Psoas muscle (tissue), 8 donors: Measurements from ENCODE around the gene RNF180. TPM values are rescaled to one million over a fixed set of nuclear protein-coding genes. Genes with fewer than 3 reads are reported as not detected.

Source experiments
- ATAC-seq, 4 donors: fragments of 200-7000 bp; cut with Tn5 transposase; one replicate each; pipeline ENCODE4 v1.9.1; 2020; ENCODE audit warnings: moderate library complexity in 3 of 4, mild to moderate bottlenecking in 2 of 4
- DNase-seq, 2 donors: peaks; one replicate each; pipeline ENCODE4 v3.0.0-alpha.2; 2020
- H3K27ac ChIP-seq: fragments of 200-600 bp; one replicate; pipeline ENCODE4 v1.8.0; 2022
- H3K27me3 ChIP-seq, 3 donors: fragments of 200-600 bp in 1 of 3; one replicate each; pipeline versions ENCODE4 v1.6.1 to v1.8.0; 2013 to 2022; ENCODE audit warnings: low read length in 2 of 3, mild to moderate bottlenecking in 2 of 3, moderate library complexity in 1 of 3; ENCODE audit not compliant: insufficient read depth in 3 of 3
- H3K36me3 ChIP-seq, 2 donors: fragments of 200-600 bp in 1 of 2; one replicate each; pipeline versions ENCODE4 v1.6.1 to v1.8.0; 2013 to 2022; ENCODE audit warnings: low read depth in 1 of 2, mild to moderate bottlenecking in 1 of 2, moderate library complexity in 1 of 2; ENCODE audit not compliant: insufficient read depth in 1 of 2
- H3K4me1 ChIP-seq: fragments of 200-600 bp; one replicate; pipeline ENCODE4 v1.8.0; 2022
- H3K4me3 ChIP-seq: fragments of 200-600 bp; one replicate; pipeline ENCODE4 v1.8.0; 2022; ENCODE audit warnings: mild to moderate bottlenecking
- H3K9me3 ChIP-seq: fragments of 200-600 bp; one replicate; pipeline ENCODE4 v1.8.0; 2022
- WGBS, 3 donors: extraction: QIAGEN DNeasy Blood & Tissue Kit; methylation state at CpG; one replicate each; pipeline versions ENCODE4 v1.1.6 to v1.1.7; 2013; 5-methylcytosine and 5-hydroxymethylcytosine counted together
- intact Hi-C, 2 donors: fragments of 100-400 bp; cut with DNase I; formaldehyde crosslinking; loops; one replicate each; pipeline versions ENCODE4 v1.11.0 to v1.14.2; 2022
- polyA plus RNA-seq, 3 donors: library from polyadenylated mRNA; stranded (reverse); fragments of 200-250 nt; gene quantifications; one replicate each; pipeline ENCODE4 v1.2.3, GENCODE V29; 2013
- total RNA-seq, 4 donors: library from RNA; stranded (reverse); fragmentation: NEBNext Ultra II Directional in 2 of 4; extraction: Animal tissue kit (Norgen Biotek cat#: 25700) in 2 of 4; gene quantifications; one replicate each; pipeline versions ENCODE4 v1.2.1 to v1.2.4, GENCODE V29; 2021 to 2023
- TF ChIP-seq, protein P1 (sequence below): fragments of 200-600 bp; IDR thresholded peaks from one replicate; pipeline ENCODE4 v1.8.0; 2022; ENCODE audit warnings: antibody characterized with exemption
- donor health status: healthy with polysubstance abuse.
- donor health status: DM: no; HTN: no; CAD: no; lungs with moderate emphysema.
- donor health status: Bipolar disorder and iron deficiency.
- donor health status: healthy.
- donor health status: DM: yes; HTN: yes; CAD: no.
- donor health status: DM: no; HTN: no; CAD: no.
- donor health status: DM: no; HTN: no; CAD: no.
- donor health status: DM: yes; HTN: yes; CAD: no.

RNF180 gene
- total and polyA plus RNA-seq, 7 donors = 0.21 to 8.9 (median 4.6) TPM

DNA sequence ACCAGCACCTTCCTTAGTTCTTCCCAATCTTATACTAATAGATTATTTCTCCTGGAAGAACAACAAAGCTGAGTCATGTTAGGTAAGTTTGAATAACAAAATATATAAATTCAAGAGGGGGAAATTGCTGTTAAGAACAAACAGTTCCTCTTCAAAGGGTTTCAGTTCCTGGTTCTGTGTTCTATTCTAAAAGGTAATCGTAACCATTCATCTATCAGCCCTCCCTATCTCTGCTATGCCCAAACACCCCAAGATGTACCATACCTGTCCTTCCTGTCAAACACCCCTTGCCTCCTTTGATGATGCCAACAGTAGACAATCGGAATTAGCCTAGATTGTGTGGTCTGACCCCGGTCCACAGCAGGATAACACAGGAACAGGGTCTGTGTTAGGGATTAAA lies 4.2 kb upstream of the RNF180 start:
- TF ChIP-seq, protein P1, sequence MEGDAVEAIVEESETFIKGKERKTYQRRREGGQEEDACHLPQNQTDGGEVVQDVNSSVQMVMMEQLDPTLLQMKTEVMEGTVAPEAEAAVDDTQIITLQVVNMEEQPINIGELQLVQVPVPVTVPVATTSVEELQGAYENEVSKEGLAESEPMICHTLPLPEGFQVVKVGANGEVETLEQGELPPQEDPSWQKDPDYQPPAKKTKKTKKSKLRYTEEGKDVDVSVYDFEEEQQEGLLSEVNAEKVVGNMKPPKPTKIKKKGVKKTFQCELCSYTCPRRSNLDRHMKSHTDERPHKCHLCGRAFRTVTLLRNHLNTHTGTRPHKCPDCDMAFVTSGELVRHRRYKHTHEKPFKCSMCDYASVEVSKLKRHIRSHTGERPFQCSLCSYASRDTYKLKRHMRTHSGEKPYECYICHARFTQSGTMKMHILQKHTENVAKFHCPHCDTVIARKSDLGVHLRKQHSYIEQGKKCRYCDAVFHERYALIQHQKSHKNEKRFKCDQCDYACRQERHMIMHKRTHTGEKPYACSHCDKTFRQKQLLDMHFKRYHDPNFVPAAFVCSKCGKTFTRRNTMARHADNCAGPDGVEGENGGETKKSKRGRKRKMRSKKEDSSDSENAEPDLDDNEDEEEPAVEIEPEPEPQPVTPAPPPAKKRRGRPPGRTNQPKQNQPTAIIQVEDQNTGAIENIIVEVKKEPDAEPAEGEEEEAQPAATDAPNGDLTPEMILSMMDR = no peak
- Histone ChIP-seq H3K9me3 (no peaks in the 10 kb centered on the region), H3K4me3 (no peak overlapping the region), H3K27me3 (no peaks in the 10 kb centered on the region), H3K4me1 (peaks cover 7% of the 10 kb centered on the region), H3K36me3 (no peaks in the 10 kb centered on the region), H3K27ac (no peak overlapping the region)
- intact Hi-C loops = loop anchor here in 1 of 2 donors (5.0 kb wide), 1 partner anchor 451 kb away; no protein-coding TSS in a partner anchor
- 85 to 94% (median 89%) methylated on average over 3 of the region's 3 CpGs for WGBS, 3 donors
- no peak for DNase-seq
- no peak for ATAC-seq

DNA sequence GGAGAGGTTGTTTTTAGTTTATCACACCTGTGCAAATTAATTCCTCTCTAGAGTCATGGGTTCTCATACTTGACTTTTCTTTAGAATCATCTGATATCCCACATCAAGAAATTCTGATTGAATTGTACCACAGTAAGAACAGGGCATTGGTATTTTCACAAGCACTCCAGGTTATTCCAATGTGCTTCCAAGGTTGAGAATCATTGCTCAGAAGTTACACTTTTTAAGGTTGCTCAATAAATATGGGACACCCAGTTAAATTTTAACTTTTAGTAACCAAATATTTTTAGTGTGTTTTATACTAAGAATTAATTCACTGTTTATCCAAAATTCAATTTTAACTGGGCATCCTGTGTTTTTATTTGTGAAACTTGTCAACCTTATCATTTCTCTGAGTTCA lies 2.5 kb upstream of the RNF180 start:
- ATAC-seq = no peak
- Histone ChIP-seq H3K4me3 (no peak overlapping the region), H3K36me3 (no peaks in the 10 kb centered on the region), H3K27ac (no peak overlapping the region), H3K4me1 (peaks cover 7% of the 10 kb centered on the region), H3K9me3 (no peaks in the 10 kb centered on the region), H3K27me3 (no peaks in the 10 kb centered on the region)
- intact Hi-C loops = loop anchor here in 1 of 2 donors (5.0 kb wide), 1 partner anchor 449 kb away; no protein-coding TSS in a partner anchor
- TF ChIP-seq, protein P1 = no peak
- no peak for DNase-seq

DNA sequence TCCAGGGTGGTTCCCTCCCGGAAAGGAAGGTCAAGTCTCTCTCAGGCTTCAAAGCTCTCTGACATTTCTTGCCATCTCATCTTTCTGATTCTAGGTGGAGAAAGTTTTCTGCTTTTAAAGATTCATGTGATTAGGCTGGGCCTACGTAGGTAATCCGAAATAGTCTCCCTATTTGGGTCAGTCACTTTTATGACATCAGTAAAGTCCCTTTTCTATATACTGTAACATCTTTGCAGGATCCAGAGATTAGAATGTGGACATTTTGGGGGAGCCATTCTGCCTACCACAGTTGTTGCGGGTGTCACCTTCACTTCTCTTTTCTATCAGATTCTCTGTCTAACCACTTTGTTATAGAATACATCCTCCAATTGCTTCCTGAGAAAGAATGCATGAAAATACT lies 1.9 kb upstream of the RNF180 start:
- TF ChIP-seq, protein P1 = no peak
- no peaks in the 10 kb centered on the region for H3K9me3 ChIP-seq
- H3K36me3 ChIP-seq = no peaks in the 10 kb centered on the region
- 84 to 97% (median 95%) methylated on average over 4 of the region's 4 CpGs for WGBS, 3 donors
- no peak for DNase-seq
- no peaks in the 10 kb centered on the region for H3K27me3 ChIP-seq
- no peak for ATAC-seq
- no peak overlapping the region for H3K4me3 ChIP-seq
- H3K27ac ChIP-seq = no peak overlapping the region
- intact Hi-C loops = loop anchor here in 1 of 2 donors (5.0 kb wide), 1 partner anchor 449 kb away; no protein-coding TSS in a partner anchor
- H3K4me1 ChIP-seq = peaks cover 7% of the 10 kb centered on the region

DNA sequence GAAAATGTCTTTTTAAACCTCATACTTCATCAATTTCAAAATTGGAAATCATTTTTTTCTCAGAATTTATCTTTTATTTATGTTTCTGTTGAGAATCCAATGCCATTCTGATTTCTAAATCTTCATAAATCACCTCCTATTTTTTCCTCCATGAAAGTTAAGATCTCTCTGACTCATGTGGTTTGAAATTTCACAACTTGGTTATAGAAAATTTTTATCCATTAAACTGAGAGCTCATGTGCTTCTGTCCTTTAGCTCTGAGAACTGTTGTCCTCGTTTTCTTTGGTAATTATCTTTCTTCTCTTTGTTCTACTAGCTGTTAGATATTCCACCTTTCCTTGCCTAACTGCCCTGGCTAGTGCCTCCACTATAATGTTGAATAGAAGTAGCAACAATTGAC lies 1.5 kb upstream of the RNF180 start:
- H3K4me1 ChIP-seq = peaks cover 7% of the 10 kb centered on the region
- ATAC-seq (peak in 1 of 4 donors; percentile 23), DNase-seq (no peak)
- intact Hi-C loops = loop anchor here in 1 of 2 donors (5.0 kb wide), 1 partner anchor 448 kb away; no protein-coding TSS in a partner anchor
- no peaks in the 10 kb centered on the region for H3K36me3 ChIP-seq
- WGBS, 3 donors = 57 to 82% (median 70%) methylated on average over 1 of the region's 1 CpG
- H3K9me3 ChIP-seq = no peaks in the 10 kb centered on the region
- H3K4me3 ChIP-seq = no peak overlapping the region
- peak overlapping the region; percentile 10 for H3K27ac ChIP-seq
- H3K27me3 ChIP-seq = no peaks in the 10 kb centered on the region
- TF ChIP-seq, protein P1 = no peak

DNA sequence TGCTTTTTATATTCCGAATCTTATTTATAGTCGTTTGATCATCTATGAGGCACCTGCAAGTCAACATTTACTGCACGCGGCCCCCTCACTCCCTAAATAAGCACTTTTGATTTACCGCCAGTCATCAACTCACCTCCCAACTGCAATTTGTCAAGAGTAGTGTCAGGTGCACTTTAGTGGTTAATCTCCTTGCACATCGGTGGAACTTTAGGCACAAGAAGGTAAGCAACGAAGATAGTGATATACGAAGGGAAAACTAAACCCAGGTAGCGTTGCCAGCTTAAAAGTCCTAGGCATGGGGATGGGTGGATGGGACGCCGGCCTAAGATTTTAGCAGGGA lies 513 bp upstream of the RNF180 start:
- H3K9me3 ChIP-seq = no peaks in the 10 kb centered on the region
- peak overlapping the region; percentile 78 for H3K27ac ChIP-seq
- peak in 2 of 4 donors; percentile 7 to 17 for ATAC-seq
- TF ChIP-seq, protein P1 = no peak
- peak overlapping the region; percentile 92 for H3K4me3 ChIP-seq
- DNase-seq = no peak
- no peaks in the 10 kb centered on the region for H3K27me3 ChIP-seq
- 19 to 43% (median 21%) methylated on average over 11 of the region's 11 CpGs for WGBS, 3 donors
- intact Hi-C loops = no loop called here
- no peaks in the 10 kb centered on the region for H3K36me3 ChIP-seq
- peaks cover 7% of the 10 kb centered on the region for H3K4me1 ChIP-seq
